ENCODE measurements around the gene HOXD9.

DNA sequence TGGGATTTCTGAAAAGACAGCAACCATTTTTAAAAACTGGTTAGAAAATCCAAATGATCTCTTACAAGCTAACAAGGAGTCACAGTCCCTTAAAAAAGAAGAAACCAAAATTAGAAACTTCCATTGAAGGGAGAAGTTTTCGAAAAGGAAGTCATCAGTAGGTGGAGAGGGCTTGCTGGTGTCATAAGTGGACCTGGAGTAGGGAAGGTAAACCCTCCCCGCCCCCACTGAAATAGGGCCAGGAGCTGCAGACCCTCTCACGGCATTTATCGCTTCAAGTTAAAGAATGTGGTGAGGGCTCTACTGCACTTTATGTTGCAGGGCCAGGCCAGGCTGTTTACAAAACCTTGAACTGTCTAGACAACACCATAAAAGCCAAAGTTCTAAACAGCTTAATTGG, 12.6 kb upstream of the HOXD9 start:
- TF ChIP-seq CTCF (IDR thresholded peaks at IDR 0.05; ENCODE audit: insufficient read depth, low read length) (no peak), REST (IDR thresholded peaks at IDR 0.05; ENCODE audit: insufficient replicate concordance, low read depth) (no peak), GABPA (IDR thresholded peaks at IDR 0.05; ENCODE audit: low read depth) (no peak), POLR2AphosphoS5 (IDR thresholded peaks at IDR 0.05; ENCODE audit: low read depth) (no peak)

Data from HL-60 (cell line).